GM18499 (cell line): Measurements from ENCODE around the gene SDR39U1.
A peak's percentile ranks its signal among the peaks of the same experiment; 100 is the strongest.

Experiments used
- ATAC-seq: cut with Tn5 transposase; IDR thresholded peaks from one replicate; pipeline ENCODE4 v1.9.1; 2021; ENCODE audit warnings: moderate number of reproducible peaks; ENCODE audit not compliant: insufficient read depth, unreplicated experiment

The SDR39U1 gene

DNA sequence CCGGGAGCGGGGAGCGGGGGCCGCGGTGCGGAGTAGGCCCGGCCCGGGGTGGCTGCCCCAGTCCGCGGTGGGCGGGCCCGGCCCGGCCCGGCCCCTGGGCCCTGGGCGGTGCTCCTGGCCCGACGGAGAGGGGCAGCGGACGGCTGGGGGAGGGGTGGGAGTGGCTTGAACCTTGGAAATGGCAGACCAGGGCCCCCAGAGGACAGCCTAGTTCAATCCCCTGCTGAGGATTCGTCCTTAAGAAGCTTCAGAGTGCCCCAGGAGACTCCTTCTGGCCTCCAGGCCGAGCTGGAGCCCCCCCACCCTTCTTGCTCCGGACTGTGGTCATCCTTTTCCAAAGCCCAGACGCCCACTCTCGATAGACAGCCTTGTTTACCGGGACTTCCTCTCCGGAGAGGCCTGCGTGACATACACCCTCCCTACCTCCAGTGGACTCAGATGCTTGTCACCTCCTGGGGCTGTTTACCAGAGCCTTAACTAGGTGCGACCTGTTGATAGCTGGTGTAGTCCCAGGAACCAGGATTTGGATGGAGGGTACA lies 12.4 kb downstream of the SDR39U1 start:
- peak; percentile 33 for ATAC-seq

- ATAC-seq: peak; percentile 74
Measured at GRCh38 chr14:24429395-24430142, 13.0 kb downstream of the SDR39U1 start, which contains the start of the genes CBLN3 and KHNYN. CBLN3 (minus strand) TSS chr14:24429668; CDS start chr14:24429054, 614 bp downstream. KHNYN (plus strand) TSS chr14:24429954; CDS start chr14:24430731, 777 bp downstream.

DNA sequence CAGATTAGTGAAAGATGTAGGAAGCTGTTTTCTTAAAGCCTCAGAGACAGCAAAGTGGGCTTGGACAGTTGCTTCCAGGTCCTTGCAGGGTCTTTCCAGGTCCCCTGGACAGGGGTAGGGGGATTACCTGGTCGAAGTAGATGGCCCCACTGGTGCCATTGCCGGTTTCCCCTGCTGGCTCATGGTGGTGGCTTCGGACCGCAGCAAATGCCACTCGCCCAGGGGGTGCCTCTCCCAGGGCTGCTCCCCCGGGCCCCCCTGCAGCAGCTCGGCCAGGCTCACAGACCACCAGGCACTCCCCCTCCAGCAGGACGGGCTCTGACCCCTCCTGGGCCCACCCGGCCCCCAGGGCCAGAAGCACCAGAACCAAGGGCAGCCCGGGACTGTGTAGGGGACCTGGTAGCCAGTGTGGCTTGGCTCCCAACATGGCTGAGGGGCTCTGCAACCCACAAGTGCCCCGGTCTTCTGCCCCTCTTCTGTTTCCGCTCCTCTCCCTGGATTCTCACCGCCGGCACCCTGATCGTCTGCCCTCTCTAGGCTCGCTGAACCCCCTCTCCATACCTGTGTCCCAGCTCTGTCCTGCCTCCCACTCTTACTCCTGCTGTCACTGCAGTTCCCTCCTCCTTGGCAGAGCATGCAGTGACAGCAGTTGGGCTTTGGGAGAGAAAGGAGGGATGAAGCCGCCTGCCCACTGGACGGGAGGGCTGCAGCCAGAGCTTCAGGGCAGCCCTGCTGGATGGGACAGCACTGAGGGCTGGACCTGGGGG lies 13.8 kb downstream of the SDR39U1 start:
- ATAC-seq: no peak

DNA sequence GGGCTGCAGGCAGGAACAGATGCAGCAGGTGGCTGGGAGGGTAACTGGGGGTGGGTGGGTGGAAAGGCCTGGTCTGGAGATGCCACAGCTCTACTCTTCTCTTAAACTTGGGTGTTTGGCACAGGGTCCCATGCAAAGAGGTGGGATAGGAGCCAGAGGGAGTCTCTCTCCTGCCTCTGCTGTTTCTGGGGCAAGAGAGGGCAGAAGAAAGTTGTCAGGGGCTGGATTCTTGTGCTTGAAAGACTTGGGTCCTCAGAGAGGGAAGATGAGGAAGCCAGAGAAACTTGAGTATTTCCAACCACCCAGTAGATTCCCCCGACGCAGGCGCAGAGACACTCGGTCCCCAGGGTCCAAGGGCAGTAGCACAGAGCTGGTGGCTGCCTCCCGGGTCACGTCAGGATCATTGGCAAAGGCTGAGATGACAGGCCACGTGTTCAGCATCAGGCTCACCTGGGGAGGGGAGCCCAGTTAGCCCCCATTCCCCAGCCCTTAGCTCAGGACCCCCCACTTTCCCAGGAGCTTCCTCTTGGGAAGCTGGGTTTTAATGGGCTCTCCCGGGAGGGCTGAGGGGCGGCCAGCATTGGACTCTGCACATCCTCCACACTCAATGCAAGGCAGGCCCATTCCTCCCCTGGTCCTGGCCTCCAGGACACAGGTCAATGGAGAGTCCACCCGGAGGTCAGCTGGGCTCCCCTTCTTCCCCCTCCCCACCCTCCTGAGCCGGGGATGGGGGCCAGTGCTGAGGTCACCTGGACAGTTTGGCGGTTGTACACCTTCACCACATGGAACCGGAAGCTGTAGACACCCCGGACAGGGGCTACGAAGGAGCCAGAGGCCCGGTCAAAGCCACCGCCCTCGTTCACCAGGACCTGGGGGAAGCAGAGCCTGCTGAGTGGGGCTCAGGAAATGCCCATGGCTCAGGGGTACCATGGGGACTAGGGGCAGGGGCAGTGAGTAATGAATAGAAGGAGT lies 14.8 kb downstream of the SDR39U1 start:
- ATAC-seq: no peak

DNA sequence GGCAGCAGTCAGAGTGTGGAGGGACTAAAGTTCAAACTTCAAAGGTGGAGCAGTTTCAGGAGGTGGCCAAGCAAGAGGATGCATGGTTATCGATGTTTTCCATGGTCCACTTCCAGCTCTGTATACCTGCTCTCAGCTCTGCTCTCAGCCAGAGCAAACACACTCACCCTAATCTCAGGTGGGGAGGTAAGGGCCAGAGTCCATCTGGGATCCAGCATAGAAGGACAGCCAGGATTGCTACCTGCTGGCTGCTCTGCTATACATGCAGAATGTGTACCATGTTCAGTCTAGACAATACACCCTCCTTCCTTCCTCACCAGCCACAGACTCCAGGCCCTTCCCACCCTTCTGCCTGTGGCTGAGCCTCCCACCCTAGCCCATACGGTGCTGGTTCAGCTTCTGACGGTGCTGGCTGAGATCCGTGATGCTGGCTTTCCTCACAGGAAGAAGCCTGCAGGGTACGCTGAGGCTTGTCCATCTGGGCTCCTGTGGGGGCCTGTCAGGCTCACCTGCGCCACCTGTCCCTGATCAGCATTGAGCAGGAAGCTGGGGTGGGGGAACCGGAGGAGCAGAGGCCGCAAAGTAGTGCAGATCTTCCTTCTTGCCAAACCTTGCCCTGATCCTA lies 15.6 kb downstream of the SDR39U1 start:
- ATAC-seq: no peak

DNA sequence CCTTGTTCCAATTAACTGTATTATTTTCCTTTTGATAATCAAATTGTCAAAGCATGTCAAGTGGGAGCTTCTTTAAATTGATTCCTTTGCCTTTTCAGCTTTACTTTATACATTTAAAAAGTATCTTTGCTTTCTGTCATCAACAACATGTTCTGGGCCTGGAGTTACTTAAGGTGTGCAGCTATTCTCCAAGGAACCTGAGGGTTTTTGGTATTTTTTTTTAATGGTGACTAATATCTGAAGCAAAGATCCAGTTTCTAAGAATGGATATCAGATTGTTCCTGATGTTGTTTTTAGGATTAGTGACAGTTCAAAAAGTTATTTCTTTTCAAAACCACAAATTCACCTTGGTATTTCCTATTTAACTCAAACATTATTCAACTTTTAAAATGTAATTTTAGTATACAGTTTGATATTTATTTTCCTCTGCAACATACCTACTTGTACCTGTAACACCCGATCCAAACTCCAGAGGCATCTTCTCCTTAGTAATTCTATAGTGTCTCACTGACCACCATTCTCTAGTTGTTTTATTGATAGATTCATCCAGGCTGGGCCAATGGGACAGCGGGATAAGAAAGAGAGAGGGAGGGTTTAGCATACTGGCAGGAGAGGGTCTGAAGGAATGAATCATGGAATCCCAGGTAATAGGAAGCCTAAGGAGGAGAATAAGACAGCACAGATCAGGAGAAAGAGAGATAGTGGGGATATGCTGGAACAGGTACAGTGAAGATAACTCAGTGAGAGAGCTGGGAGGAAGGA lies 16.2 kb downstream of the SDR39U1 start:
- ATAC-seq: no peak

DNA sequence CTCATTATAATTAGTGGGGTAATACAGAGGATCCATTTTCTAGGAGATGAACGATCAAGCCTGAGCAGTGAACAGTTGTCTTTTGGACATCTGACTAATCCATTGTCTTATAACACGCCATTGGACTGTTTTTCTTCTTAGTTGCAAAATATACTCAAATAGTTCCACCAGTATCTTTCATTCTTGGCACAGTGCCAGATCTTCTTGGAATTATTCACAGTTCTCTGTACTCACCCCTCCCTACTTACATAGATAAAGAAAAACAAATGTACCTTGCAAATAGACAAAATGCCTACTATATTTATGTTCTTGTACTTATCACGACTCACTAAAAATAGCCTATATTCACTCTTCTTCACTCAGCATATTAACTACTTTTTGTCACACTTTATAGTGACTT lies 16.9 kb downstream of the SDR39U1 start:
- no peak for ATAC-seq

DNA sequence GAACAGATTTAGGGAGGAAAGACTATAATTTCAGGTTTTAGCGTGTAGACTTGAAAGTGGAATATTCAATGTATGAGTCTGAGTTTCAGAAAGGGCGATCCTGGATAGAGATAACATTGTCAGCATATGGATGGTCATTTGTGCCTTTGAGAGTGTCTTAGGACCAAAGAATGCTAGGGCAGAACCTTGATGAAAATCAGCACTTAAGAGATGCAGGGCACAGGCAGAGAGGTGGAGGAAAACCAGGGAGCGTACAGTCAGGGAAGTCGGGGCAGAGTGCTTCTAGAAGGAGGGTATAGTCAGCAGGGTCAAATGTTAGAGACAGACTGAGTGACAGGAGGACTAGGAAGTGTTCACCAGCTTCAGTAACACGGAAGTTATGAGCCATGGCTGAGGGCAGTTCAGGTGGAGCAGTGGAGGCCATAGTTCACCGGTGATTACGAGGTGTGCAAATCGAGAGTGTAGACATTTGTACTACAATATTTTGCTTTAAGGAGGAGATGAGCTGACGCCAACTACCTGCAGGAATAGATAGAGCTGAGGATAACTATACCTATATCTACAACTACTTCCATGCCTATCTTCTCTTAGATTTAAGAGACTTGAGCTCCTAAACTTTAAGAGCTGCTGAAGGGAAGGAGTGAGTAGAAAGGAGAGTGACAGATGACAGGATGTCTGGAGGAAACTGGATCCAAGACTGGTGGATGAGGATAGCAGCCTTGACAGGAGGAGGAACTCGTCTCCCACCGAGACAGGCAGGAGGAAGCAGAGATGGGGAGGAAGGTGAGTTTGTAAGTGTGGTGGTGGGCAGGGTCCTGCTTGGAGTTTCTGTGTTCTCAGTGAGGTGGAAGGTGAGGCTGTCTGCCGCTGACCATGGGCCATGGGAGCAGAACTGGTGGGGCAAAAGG lies 19.6 kb downstream of the SDR39U1 start:
- ATAC-seq: no peak

GRCh38 chr14:24422261-24422660 lies 20.3 kb downstream of the SDR39U1 start:
- ATAC-seq: no peak

DNA sequence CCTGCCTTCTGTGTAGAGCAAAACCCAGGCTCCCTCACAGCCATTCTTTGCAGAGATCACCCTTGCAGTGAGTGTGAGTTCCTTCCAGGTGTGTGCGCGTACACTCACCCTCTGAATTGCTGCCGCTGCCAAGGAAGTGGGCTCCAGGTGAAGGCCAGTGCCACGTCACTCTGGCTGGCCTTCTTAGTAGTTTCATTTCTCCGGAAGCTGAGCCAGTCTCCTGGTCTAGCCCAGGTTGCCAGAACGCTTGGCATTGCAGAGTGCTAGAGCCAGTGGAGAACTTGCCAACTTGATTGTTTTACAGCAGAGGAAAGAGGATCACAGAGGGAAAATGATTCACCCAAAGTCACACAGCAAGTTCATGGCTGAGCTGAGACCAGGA lies 24.1 kb downstream of the SDR39U1 start:
- ATAC-seq: no peak

- no peak for ATAC-seq
Measured at GRCh38 chr14:24417832-24418491, 24.6 kb downstream of the SDR39U1 start.

GRCh38 chr14:24416932-24417619 lies 25.5 kb downstream of the SDR39U1 start:
- no peak for ATAC-seq

DNA sequence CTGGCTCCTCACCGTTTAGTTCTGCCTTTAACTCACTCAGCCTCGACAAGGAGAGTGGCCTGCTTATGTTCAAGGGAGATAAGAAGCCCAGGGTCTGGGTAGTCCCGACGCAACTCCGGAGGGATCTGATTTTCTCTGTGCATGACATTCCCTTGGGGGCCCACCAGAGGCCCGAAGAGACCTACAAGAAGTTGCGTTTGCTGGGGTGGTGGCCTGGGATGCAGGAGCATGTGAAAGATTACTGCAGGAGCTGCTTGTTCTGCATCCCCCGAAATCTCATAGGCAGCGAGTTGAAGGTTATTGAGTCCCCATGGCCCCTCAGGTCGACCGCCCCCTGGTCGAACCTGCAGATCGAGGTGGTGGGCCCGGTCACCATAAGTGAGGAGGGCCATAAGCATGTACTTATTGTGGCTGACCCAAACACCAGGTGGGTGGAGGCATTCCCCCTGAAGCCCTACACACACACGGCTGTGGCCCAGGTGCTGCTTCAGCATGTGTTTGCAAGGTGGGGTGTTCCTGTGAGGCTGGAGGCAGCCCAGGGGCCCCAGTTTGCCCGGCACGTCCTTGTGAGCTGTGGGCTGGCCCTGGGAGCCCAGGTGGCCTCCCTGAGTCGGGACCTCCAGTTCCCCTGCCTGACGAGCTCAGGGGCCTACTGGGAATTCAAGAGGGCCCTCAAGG lies 26.2 kb downstream of the SDR39U1 start:
- no peak for ATAC-seq

DNA sequence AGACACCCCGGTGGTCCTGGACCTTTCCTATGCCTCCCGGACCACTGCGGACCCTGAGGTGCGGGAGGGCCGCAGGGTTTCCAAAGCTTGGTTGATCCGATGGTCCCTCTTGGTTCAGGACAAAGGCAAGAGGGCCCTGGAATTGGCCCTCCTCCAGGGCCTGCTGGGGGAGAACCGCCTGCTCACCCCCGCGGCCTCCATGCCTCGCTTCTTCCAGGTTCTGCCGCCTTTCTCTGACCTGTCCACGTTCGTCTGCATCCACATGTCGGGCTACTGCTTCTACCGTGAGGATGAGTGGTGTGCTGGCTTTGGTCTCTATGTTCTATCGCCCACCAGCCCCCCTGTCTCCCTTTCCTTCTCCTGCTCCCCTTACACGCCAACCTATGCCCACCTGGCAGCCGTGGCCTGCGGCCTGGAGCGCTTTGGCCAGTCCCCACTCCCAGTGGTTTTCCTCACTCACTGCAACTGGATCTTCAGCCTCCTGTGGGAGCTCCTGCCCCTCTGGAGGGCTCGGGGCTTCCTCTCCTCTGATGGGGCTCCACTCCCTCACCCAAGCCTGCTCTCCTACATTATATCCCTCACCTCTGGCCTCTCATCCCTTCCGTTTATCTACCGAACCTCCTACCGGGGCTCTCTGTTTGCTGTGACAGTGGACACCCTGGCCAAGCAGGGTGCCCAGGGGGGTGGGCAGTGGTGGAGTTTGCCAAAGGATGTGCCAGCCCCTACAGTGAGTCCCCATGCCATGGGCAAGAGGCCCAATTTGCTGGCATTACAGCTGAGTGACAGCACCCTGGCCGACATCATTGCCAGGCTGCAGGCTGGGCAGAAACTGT lies 26.9 kb downstream of the SDR39U1 start:
- ATAC-seq: no peak

- ATAC-seq: no peak
Measured at GRCh38 chr14:24414732-24415420, 27.7 kb downstream of the SDR39U1 start.
